OCI-LY1 (cell line): ENCODE results near the gene CAMP.

Experiments
- H2AFZ ChIP-seq: fragments of 200-600 bp; sonication (generic), shearing (Covaris generic); 2 replicates; pipeline ENCODE4 v1.6.0; 2014; ENCODE audit warnings: antibody characterized with exemption, mild to moderate bottlenecking, low read length
- H3F3A ChIP-seq: fragments of 200-600 bp; sonication (generic), shearing (Covaris generic); 2 replicates; pipeline ENCODE4 v1.6.0; 2014; ENCODE audit warnings: mild to moderate bottlenecking, antibody characterized with exemption, low read length, moderate library complexity; ENCODE audit not compliant: insufficient read depth
- H3K27ac ChIP-seq: fragments of 200-600 bp; sonication (generic); 2 replicates; pipeline ENCODE4 v1.5.1; 2014; ENCODE audit warnings: low read length, mixed run types, mild to moderate bottlenecking, low read depth; ENCODE audit not compliant: poor library complexity, severe bottlenecking
- H3K27me3 ChIP-seq: fragments of 200-600 bp; sonication (generic); 2 replicates; pipeline ENCODE4 v1.6.0; 2014; ENCODE audit warnings: antibody characterized with exemption, mild to moderate bottlenecking, low read length, moderate library complexity; ENCODE audit not compliant: insufficient read depth
- H3K36me3 ChIP-seq: fragments of 200-600 bp; sonication (generic); 2 replicates; pipeline ENCODE4 v1.6.1; 2014; ENCODE audit warnings: mild to moderate bottlenecking, antibody characterized with exemption, low read length, moderate library complexity, mixed read lengths; ENCODE audit not compliant: insufficient read depth
- H3K4me1 ChIP-seq: fragments of 200-600 bp; sonication (generic); 2 replicates; pipeline ENCODE4 v1.5.1; 2014; ENCODE audit warnings: mild to moderate bottlenecking, low read length, moderate library complexity; ENCODE audit not compliant: insufficient read depth, severe bottlenecking
- H3K4me2 ChIP-seq: fragments of 200-600 bp; sonication (generic), shearing (Covaris generic); 2 replicates; pipeline ENCODE4 v1.6.1; 2014; ENCODE audit warnings: low read length
- H3K4me3 ChIP-seq: fragments of 200-600 bp; sonication (generic); 2 replicates; pipeline ENCODE4 v1.5.1; 2014; ENCODE audit warnings: low read length, low read depth, mild to moderate bottlenecking, mixed read lengths; ENCODE audit not compliant: poor library complexity, severe bottlenecking
- H3K79me2 ChIP-seq: fragments of 200-600 bp; shearing (Covaris generic); 2 replicates; pipeline ENCODE4 v1.6.1; 2016; ENCODE audit warnings: mixed run types, low read length, mixed read lengths; ENCODE audit not compliant: insufficient read depth
- H3K9ac ChIP-seq: fragments of 200-600 bp; sonication (generic), shearing (Covaris generic); 2 replicates; pipeline ENCODE4 v1.6.1; 2014; ENCODE audit warnings: mild to moderate bottlenecking, low read length, mixed read lengths
- H3K9me2 ChIP-seq: fragments of 200-600 bp; sonication (generic), shearing (Covaris generic); 2 replicates; pipeline ENCODE4 v1.6.1; 2014; ENCODE audit warnings: low read depth, mild to moderate bottlenecking, low read length, mixed read lengths
- H3K9me3 ChIP-seq: fragments of 200-600 bp; shearing (Covaris generic); 2 replicates; pipeline ENCODE4 v1.6.1; 2014; ENCODE audit warnings: low read length, mixed read lengths
- H4K20me1 ChIP-seq: fragments of 200-600 bp; sonication (generic), shearing (Covaris generic); 2 replicates; pipeline ENCODE4 v1.6.0; 2016; ENCODE audit warnings: mild to moderate bottlenecking, low read length; ENCODE audit not compliant: insufficient read depth
- CTCF ChIP-seq: fragments of 200-600 bp; sonication (generic), shearing (Covaris generic); IDR thresholded peaks from 2 replicates; pipeline ENCODE4 v1.5.1; 2017; ENCODE audit warnings: mild to moderate bottlenecking, antibody characterized with exemption, low read length, moderate library complexity, mixed read lengths
- EZH2 ChIP-seq: fragments of 200-600 bp; sonication (generic), shearing (Covaris generic); IDR thresholded peaks from 2 replicates; pipeline ENCODE4 v1.8.0; 2017; ENCODE audit warnings: borderline replicate concordance, mixed run types, mild to moderate bottlenecking, antibody characterized with exemption, low read length, moderate library complexity, mixed read lengths

The CAMP gene

GRCh38 chr3:48273594-48274211 lies 50.4 kb downstream of the CAMP start:
- TF ChIP-seq CTCF (peak; percentile 85), EZH2 (no peak)
- H3K9ac ChIP-seq, result no peak overlapping the region
- H3K27me3 ChIP-seq, result no peaks in the 10 kb centered on the region
- H3K4me3 ChIP-seq, result no peak overlapping the region
- H2AFZ ChIP-seq, result no peak overlapping the region
- no peak overlapping the region for H3K4me2 ChIP-seq
- no peaks in the 10 kb centered on the region for H3F3A ChIP-seq
- no peaks in the 10 kb centered on the region for H3K9me2 ChIP-seq
- H4K20me1 ChIP-seq, result no peaks in the 10 kb centered on the region
- H3K36me3 ChIP-seq, result peaks cover 27% of the 10 kb centered on the region
- no peaks in the 10 kb centered on the region for H3K9me3 ChIP-seq
- H3K27ac ChIP-seq, result no peak overlapping the region
- H3K79me2 ChIP-seq, result no peaks in the 10 kb centered on the region
- H3K4me1 ChIP-seq, result no peaks in the 10 kb centered on the region

- Histone ChIP-seq H3K4me3 (no peak overlapping the region), H2AFZ (no peak overlapping the region), H3K36me3 (peaks cover 19% of the 10 kb centered on the region), H3K4me1 (no peaks in the 10 kb centered on the region), H3K9me3 (no peaks in the 10 kb centered on the region), H3F3A (no peaks in the 10 kb centered on the region), H3K4me2 (no peak overlapping the region), H3K9me2 (no peaks in the 10 kb centered on the region), H3K27me3 (no peaks in the 10 kb centered on the region), H3K27ac (no peak overlapping the region), H3K9ac (no peak overlapping the region), H4K20me1 (no peaks in the 10 kb centered on the region), H3K79me2 (no peaks in the 10 kb centered on the region)
- TF ChIP-seq EZH2 (no peak), CTCF (no peak)
Measured at GRCh38 chr3:48274452-48274851, 51.2 kb downstream of the CAMP start.
